IMR-90 (cell line): ENCODE results near the gene FIS1. TPM values are rescaled to one million over a fixed set of nuclear protein-coding genes. Genes with fewer than 3 reads are reported as not detected.

Experiments
- ATAC-seq: fragments of 200-7000 bp; cut with Tn5 transposase; 2 replicates; pipeline ENCODE4 v1.9.1; 2020; ENCODE audit warnings: low read depth, mild to moderate bottlenecking, moderate library complexity
- BruUV-seq: library from RNA; stranded (reverse); fragments of 400-500 nt; replicated peaks from 2 replicates; lab custom pipeline; 2021; lab: Mats Ljungman, UMichigan
- CTCF ChIA-PET: fragments of 300-600 bp; formaldehyde crosslinking; extraction: SDS; loops from one replicate; lab custom pipeline; 2021; ENCODE audit warnings: antibody characterized with exemption; lab: Yijun Ruan, JAX
- POLR2A ChIA-PET: fragments of 300-600 bp; sonication (Branson Sonifier 250); formaldehyde crosslinking; loops from one replicate; lab custom pipeline; 2022; ENCODE audit warnings: antibody characterized with exemption; ENCODE audit not compliant: unreplicated experiment; lab: Charles Lee
- DNase-seq: peaks from one replicate; pipeline ENCODE4 v3.0.0; 2013
- H2AFZ ChIP-seq: replicated peaks from 2 replicates; pipeline ENCODE3; 2013; ENCODE audit warnings: low read length, mild to moderate bottlenecking; ENCODE audit not compliant: poor library complexity
- H2AK5ac ChIP-seq: 2 replicates; pipeline ENCODE4 v1.6.1; 2013; ENCODE audit warnings: low read depth, low read length, inconsistent platforms
- H2AK9ac ChIP-seq: replicated peaks from 2 replicates; pipeline ENCODE3; 2013; ENCODE audit warnings: mild to moderate bottlenecking, low read depth, low read length, moderate library complexity; ENCODE audit not compliant: poor library complexity
- H2BK120ac ChIP-seq: 2 replicates; pipeline ENCODE4 v1.6.1; 2013; ENCODE audit warnings: low read depth, low read length, inconsistent platforms
- H2BK15ac ChIP-seq: 3 replicates; pipeline ENCODE4 v1.6.1; 2013; ENCODE audit warnings: low read depth, low read length, inconsistent platforms
- H2BK20ac ChIP-seq: 2 replicates; pipeline ENCODE4 v1.6.1; 2013; ENCODE audit warnings: low read depth, mild to moderate bottlenecking, inconsistent platforms, low read length, moderate library complexity
- H2BK5ac ChIP-seq: 2 replicates; pipeline ENCODE4 v1.6.1; 2013; ENCODE audit warnings: mild to moderate bottlenecking, low read depth, low read length, inconsistent platforms; ENCODE audit not compliant: poor library complexity, severe bottlenecking
- H3K14ac ChIP-seq: replicated peaks from 2 replicates; pipeline ENCODE4 v1.6.1; 2013; ENCODE audit warnings: low read depth, low read length, inconsistent platforms
- H3K18ac ChIP-seq: 2 replicates; pipeline ENCODE4 v1.6.1; 2013; ENCODE audit warnings: low read depth, low read length, control low read depth
- H3K23ac ChIP-seq: 2 replicates; pipeline ENCODE4 v1.6.1; 2013; ENCODE audit warnings: low read depth, low read length, inconsistent platforms
- H3K27ac ChIP-seq: 2 replicates; pipeline ENCODE4 v1.5.1; 2013; ENCODE audit warnings: mild to moderate bottlenecking, control low read depth, low read length; ENCODE audit not compliant: insufficient read depth
- H3K27me3 ChIP-seq: 2 replicates; pipeline ENCODE4 v1.6.1; 2013; ENCODE audit warnings: low read length; ENCODE audit not compliant: control insufficient read depth, insufficient read depth
- H3K36me3 ChIP-seq: 2 replicates; pipeline ENCODE4 v1.6.1; 2013; ENCODE audit warnings: low read length, mixed read lengths; ENCODE audit not compliant: control insufficient read depth, insufficient read depth
- H3K4ac ChIP-seq: 2 replicates; pipeline ENCODE4 v1.6.1; 2013; ENCODE audit warnings: low read depth, low read length, inconsistent platforms
- H3K4me1 ChIP-seq: 2 replicates; pipeline ENCODE4 v1.6.1; 2013; ENCODE audit warnings: low read length, mixed read lengths; ENCODE audit not compliant: control insufficient read depth, insufficient read depth
- H3K4me2 ChIP-seq: 2 replicates; pipeline ENCODE4 v1.6.1; 2013; ENCODE audit warnings: low read depth, mild to moderate bottlenecking, control low read depth, low read length, moderate library complexity
- H3K4me3 ChIP-seq: 2 replicates; pipeline ENCODE4 v1.5.1; 2013; ENCODE audit warnings: low read depth, mild to moderate bottlenecking, control low read depth, low read length, moderate library complexity; ENCODE audit not compliant: insufficient read depth
- H3K56ac ChIP-seq: 2 replicates; pipeline ENCODE4 v1.6.1; 2013; ENCODE audit warnings: low read length, inconsistent platforms; ENCODE audit not compliant: insufficient read depth; ENCODE audit errors: extremely low read depth
- H3K79me1 ChIP-seq, 2 experiments: 2 replicates each; pipeline ENCODE4 v1.6.1; 2013; ENCODE audit warnings: low read length in 2 of 2, inconsistent platforms in 1 of 2, low read depth in 1 of 2
- H3K9ac ChIP-seq: 2 replicates; pipeline ENCODE4 v1.6.1; 2013; ENCODE audit warnings: low read depth, low read length, control low read depth
- H3K9me1 ChIP-seq: 2 replicates; pipeline ENCODE4 v1.6.1; 2013; ENCODE audit warnings: low read length, inconsistent platforms; ENCODE audit not compliant: insufficient read depth
- H3K9me3 ChIP-seq: 2 replicates; pipeline ENCODE4 v1.6.1; 2013; ENCODE audit warnings: low read length; ENCODE audit not compliant: control insufficient read depth, insufficient read depth
- H4K20me1 ChIP-seq: 2 replicates; pipeline ENCODE4 v1.6.1; 2013; ENCODE audit warnings: low read length, inconsistent platforms; ENCODE audit not compliant: insufficient read depth
- H4K5ac ChIP-seq: 2 replicates; pipeline ENCODE4 v1.6.1; 2013; ENCODE audit warnings: mild to moderate bottlenecking, low read depth, low read length, control low read depth
- H4K8ac ChIP-seq, 2 experiments: 2 replicates each; pipeline ENCODE4 v1.6.1; 2013; ENCODE audit warnings: low read depth in 2 of 2, low read length in 2 of 2, control low read depth in 1 of 2, inconsistent platforms in 1 of 2
- H4K91ac ChIP-seq: 2 replicates; pipeline ENCODE4 v1.6.1; 2013; ENCODE audit warnings: low read depth, low read length, inconsistent platforms; ENCODE audit not compliant: insufficient read depth
- CTCF ChIP-seq: conservative IDR thresholded peaks from 2 replicates; pipeline ENCODE4 v1.5.1; 2012; ENCODE audit warnings: mild to moderate bottlenecking, low read depth, low read length, improper control_type of control experiment
- MAFK ChIP-seq: IDR thresholded peaks from 2 replicates; pipeline ENCODE4 v1.6.1; 2012; ENCODE audit warnings: low read depth, low read length, improper control_type of control experiment
- MXI1 ChIP-seq: IDR thresholded peaks from 2 replicates; pipeline ENCODE4 v1.6.1; 2012; ENCODE audit warnings: low read depth, mild to moderate bottlenecking, low read length, moderate library complexity, borderline replicate concordance
- NFE2L2 ChIP-seq: fragments of 150-350 bp; IDR thresholded peaks from 2 replicates; pipeline ENCODE4 v1.6.1; 2016; ENCODE audit warnings: low read depth, mild to moderate bottlenecking, low read length
- POLR2A ChIP-seq: IDR thresholded peaks from 2 replicates; pipeline ENCODE4 v1.6.1; 2012; ENCODE audit warnings: mild to moderate bottlenecking, low read depth, low read length
- SMC3 ChIP-seq: fragments of 150-350 bp; IDR thresholded peaks from 2 replicates; pipeline ENCODE4 v1.6.1; 2016; ENCODE audit warnings: low read depth, mild to moderate bottlenecking, antibody characterized with exemption, low read length, moderate library complexity
- USF2 ChIP-seq: fragments of 150-350 bp; IDR thresholded peaks from 2 replicates; pipeline ENCODE4 v1.6.1; 2017; ENCODE audit warnings: mild to moderate bottlenecking, antibody characterized with exemption, low read length, low read depth
- WGBS, 2 experiments: methylation state at CpG; one replicate each; pipeline versions ENCODE4 v1.1.5 to v1.1.7; 2013; ENCODE audit warnings: missing lambda C conversion rate in 2 of 2; ENCODE audit not compliant: insufficient read length in 1 of 2; ENCODE audit errors: extremely low coverage in 2 of 2; 5-methylcytosine and 5-hydroxymethylcytosine counted together
- dilution Hi-C: fragments of 300-500 bp; cut with HindIII; formaldehyde crosslinking; loops from one replicate; pipeline ENCODE4 v1.14.3; 2018; ENCODE audit warnings: low sequenced_read_pairs; ENCODE audit not compliant: unreplicated experiment
- in situ Hi-C: fragments of 300-500 bp; cut with MboI; formaldehyde crosslinking; loops from 3 replicates; pipeline ENCODE4 v1.14.3; 2019; ENCODE audit warnings: low sequenced_read_pairs, inconsistent platforms, mixed read lengths
- intact Hi-C: fragments of 100-400 bp; cut with micrococcal nuclease; formaldehyde crosslinking; loops from 2 replicates; pipeline ENCODE4 v1.10.0; 2022
- polyA plus RNA-seq, 3 experiments: library from polyadenylated mRNA; depleted of rRNA; stranded (reverse); fragments of >200 nt; gene quantifications; 2 replicates each; pipeline ENCODE4 v1.2.3, GENCODE V29; 2012; ENCODE audit warnings: low replicate concordance in 1 of 3
- total RNA-seq: library from RNA; depleted of rRNA; stranded (reverse); fragments of >200 nt; gene quantifications from 2 replicates; pipeline ENCODE4 v1.2.3, GENCODE V29; 2012

The FIS1 gene
- total and polyA plus RNA-seq, 2 of the 4 experiments (the other 2 are of a cell fraction): 293 to 489 TPM

- H3K9me3 ChIP-seq: no peaks in the 10 kb centered on the region
Measured at GRCh38 chr7:101207459-101207858, 37.4 kb downstream of the FIS1 start.

More at GRCh38 chr7:101207459-101207858, 37.4 kb downstream of the FIS1 start:
- Histone ChIP-seq H3K18ac (no peak overlapping the region), H3K56ac (no peak overlapping the region), H3K4me3 (no peak overlapping the region), H3K4me2 (no peak overlapping the region), H2AK9ac (no peak overlapping the region), H3K4me1 (no peaks in the 10 kb centered on the region), H3K4ac (no peak overlapping the region), H3K9me1 (no peaks in the 10 kb centered on the region), H2AFZ (no peak overlapping the region), H2BK5ac (no peak overlapping the region), H4K5ac (no peak overlapping the region), H4K20me1 (no peaks in the 10 kb centered on the region; the same call in 1 of the 2 replicates), H3K27ac (no peak overlapping the region), H3K23ac (no peak overlapping the region), H2BK20ac (no peak overlapping the region), H3K79me1 (no peaks in the 10 kb centered on the region), H4K8ac (no peak overlapping the region), H2AK5ac (no peak overlapping the region), H3K27me3 (peaks cover 14% of the 10 kb centered on the region), H2BK120ac (no peak overlapping the region), H3K9ac (no peak overlapping the region), H2BK15ac (no peak overlapping the region), H4K91ac (no peak overlapping the region), H3K14ac (no peak overlapping the region), H3K36me3 (peaks cover 45% of the 10 kb centered on the region)
- dilution Hi-C loops (no loop called here), in situ Hi-C loops (no loop called here), intact Hi-C loops (no loop called here)
- DNase-seq (no peak), ATAC-seq (no peak)
- WGBS, 2 experiments: 88% methylated on average over 8 of the region's 17 CpGs; no CpG with 5 or more reads in 1 of the 2 experiments
- TF ChIP-seq POLR2A: no peak
- TF ChIP-seq NFE2L2: no peak
- TF ChIP-seq MXI1: no peak
- TF ChIP-seq CTCF: no peak
- TF ChIP-seq SMC3: no peak
- no peak for TF ChIP-seq USF2
- TF ChIP-seq MAFK: no peak
- ChIA-PET CTCF (interaction anchor here (0.6 to 1.1 kb wide), 2 partner anchors 14 to 56 kb away, joined by 3 read pairs; no protein-coding TSS in a partner anchor), POLR2A (interaction anchor here (0.8 kb wide), 1 partner anchor 10 kb away, joined by 5 read pairs; the partner anchor contains the start of gene ZNHIT1)
- BruUV-seq: no TSS peak
